NB4 (cell line): Measurements from ENCODE around the gene TAS2R50.

Experiments used
- CTCF ChIP-seq: IDR thresholded peaks from one replicate; pipeline ENCODE4 v1.5.1; 2012; ENCODE audit warnings: low read depth, low read length
- MAX ChIP-seq: IDR thresholded peaks from 2 replicates; pipeline ENCODE4 v1.6.1; 2011; ENCODE audit warnings: low read depth, low read length
- MYC ChIP-seq: IDR thresholded peaks from 2 replicates; pipeline ENCODE4 v1.6.1; 2011; ENCODE audit warnings: low read depth, low read length

- TF ChIP-seq CTCF (no peak), MAX (no peak), MYC (no peak)
These were observed 30.6 kb downstream of the TAS2R50 start for GRCh38 chr12:10956085-10956484.
